Stimulated activated CD4-positive, alpha-beta T cell treated with anti-CD3 and anti-CD28 coated beads, TNF-alpha, amount 100 ng/mL, for 1 hour (primary cell): ENCODE results near the gene PCAT7.
"Not testable (repeated sequence)": the region's sequence is repeated elsewhere in the genome, so short reads cannot be mapped to it uniquely, and the experiment has no call there.

Experiments used
- DNase-seq, 3 donors: peaks; one replicate each; pipeline ENCODE4 v3.0.0-alpha.2; 2020; ENCODE audit warnings: low read depth in 3 of 3, low spot score in 1 of 3

The PCAT7 gene

DNA sequence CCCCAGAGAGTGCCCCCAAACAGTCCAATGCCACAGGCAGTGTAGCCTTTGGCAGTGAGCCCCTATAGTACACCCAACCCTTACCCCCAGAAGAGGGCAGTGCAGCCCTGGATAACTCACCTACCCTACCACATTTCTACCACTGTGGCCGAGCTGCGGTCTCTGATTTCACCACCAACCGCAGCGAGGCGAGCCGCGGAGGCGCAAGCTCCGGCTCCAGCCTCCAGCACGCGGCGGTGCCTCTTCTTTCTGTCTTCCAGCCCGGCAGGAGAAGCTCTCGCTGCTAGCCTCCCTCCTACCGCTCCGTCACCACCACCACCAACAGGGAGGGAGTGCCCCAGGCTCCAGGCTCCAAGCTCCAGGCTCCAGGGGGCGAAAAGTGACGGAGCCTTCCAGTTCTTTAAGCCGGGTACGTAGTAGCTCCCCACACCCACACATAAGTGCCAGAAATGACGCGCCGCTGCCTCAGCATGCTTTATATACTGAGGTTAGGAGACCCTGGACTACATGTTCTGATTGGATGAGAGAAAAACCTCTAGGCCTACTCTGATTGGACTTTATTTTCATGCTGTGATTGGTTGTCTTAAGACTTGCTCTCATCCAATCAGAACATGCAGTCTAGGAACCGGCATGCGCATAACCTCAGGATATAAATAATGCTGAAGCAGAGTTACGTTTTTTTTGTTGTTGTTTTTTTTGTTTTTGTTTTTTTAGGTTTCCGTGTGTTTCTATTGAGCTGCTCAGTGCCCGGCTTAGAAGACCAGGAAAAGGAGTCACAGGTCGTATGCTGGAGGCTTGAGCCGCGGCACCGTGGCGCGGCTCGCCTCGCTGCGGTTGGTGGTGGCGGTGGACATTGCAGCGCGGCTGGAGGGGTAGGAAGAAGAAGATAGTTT, at the start of gene PCAT7:
PCAT7 (plus strand) TSS at position 645 of the 893 bp plus-strand sequence.
- DNase-seq = no peak

DNA sequence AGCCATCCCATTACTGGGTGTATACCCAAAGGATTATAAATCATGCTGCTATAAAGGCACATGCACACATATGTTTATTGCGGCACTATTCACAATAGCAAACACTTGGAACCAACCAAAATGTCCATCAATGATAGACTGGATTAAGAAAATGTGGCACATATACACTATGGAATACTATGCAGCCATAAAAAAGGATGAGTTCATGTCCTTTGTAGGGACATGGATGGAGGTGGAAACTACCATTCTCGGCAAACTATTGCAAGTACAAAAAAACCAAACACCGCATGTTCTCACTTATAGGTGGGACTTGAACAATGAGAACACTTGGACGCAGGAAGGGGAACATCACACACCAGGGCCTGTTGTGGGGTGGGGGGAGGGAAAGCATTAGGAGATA, 48.5 kb upstream of the PCAT7 start:
- DNase-seq = not testable (repeated sequence)

DNA sequence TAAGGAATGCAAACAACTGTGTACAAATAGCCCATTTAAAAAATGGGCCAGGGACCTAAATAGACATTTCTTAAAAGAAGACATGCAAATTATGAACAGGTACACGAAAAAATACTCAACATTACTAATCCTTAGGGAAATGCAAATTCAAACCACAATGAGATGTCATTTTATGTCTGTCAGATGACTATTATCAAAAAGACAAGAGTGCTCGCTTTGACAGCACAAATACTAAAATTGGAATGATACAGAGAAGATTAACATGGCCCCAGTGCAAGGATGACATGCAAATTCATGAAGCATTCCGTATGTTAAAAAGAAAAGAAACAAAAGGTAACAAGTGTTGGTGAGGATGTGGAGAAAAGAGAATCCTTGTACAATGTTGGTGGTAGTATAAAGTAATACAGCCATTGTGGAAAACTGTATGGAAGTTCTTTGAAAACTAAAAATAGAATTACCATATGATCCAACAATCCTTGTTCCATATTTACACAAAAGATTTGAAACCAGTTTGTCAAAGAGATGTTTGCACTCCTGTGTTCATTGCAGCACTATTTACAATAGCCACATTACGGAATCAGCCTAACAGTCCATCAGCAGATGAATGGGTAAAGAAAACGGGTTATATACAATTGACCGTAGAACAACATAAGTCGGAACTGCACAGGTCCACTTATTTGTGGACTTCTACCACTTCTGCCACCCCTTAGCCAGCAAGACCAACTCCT, 47.2 kb upstream of the PCAT7 start:
- DNase-seq = no peak

DNA sequence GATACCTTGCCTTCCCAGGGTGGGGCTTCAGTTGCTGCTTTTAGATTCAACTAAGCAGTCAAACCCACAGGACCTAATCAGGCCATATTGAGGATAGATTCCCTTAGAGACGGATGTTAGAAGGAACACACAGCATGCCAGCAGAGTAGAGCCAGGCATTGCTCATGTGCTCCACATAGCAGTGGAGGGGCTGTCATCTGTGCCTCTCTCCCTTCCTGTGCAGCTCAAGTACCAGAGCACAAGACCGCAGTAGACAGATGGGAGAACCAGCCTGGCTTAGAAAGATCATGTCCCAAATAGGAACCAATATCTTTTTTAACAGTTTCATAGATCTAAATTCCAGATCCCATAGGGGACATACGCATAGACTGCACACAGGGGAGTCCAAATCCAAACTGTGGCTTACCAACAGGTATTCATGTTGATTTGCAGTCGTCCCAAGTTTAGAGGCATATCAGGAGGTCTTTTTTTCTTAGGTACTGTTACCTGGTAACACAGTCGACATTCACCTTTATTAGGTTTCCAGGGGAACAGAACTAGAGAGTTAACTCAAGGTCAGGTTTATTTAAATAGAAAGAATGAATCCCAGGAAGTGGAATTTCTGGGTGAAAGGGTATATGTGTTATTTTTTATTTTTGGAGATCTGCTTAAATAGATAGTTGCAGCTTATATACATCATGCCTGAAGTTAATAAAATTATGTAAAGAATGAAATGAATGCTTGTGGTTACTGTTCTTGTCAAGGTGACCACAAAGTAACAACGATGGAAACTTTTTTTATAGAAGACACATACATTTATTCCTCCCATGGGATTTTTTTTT, 43.5 kb upstream of the PCAT7 start:
- no peak for DNase-seq

DNA sequence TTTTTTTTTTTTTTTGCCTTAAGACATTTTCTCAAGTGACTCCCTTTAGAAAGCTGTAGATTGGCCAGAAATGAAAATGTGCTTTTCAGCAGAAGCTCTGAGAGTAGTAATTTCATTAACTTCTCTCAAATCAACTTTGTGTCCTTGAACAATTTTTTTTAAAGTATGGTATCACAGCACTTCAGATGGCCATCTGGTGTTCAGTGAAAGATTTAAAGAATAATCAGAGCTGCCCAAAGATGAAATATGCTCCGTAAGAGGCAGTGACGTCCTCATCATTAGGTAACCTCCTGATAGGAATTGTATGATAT, 43.0 kb upstream of the PCAT7 start:
- DNase-seq = no peak

DNA sequence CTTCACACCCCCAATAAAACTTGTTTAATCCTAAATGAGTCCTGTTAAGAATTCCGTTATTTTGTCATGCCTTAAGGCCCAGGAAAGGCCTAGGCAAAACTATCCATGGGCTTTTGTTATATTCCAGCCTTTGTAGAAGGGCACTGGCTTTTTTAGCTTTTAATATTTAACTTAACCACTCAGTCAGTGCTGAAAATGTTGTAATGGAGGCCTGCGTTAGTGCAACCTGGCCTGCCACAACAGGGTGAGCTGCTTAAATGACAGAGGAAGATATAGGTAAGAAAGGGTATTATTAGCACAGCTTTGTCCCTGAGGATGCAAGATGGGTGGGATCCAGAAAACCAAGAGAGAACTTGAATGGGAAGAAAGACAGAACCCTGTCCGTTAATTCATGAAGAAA, 40.2 kb upstream of the PCAT7 start:
- no peak for DNase-seq

DNA sequence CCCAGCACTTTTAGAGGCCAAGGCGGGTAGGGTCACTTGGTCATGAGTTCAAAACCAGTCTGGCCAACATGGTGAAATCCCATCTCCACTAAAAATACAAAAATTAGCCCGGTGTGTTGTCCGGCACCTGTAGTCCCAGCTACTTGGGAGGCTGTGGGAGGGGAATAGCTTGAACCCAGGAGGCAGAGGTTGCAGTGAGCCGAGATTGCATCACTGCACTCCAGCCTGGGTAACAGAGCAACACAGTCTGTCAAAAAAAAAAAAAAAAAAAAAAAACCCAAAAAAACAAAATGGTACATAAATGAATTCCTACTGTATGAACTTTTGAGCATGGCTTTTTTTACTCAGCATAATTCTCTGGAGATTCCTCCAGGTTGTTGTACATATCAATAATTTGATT, 37.6 kb upstream of the PCAT7 start:
- no peak for DNase-seq

DNA sequence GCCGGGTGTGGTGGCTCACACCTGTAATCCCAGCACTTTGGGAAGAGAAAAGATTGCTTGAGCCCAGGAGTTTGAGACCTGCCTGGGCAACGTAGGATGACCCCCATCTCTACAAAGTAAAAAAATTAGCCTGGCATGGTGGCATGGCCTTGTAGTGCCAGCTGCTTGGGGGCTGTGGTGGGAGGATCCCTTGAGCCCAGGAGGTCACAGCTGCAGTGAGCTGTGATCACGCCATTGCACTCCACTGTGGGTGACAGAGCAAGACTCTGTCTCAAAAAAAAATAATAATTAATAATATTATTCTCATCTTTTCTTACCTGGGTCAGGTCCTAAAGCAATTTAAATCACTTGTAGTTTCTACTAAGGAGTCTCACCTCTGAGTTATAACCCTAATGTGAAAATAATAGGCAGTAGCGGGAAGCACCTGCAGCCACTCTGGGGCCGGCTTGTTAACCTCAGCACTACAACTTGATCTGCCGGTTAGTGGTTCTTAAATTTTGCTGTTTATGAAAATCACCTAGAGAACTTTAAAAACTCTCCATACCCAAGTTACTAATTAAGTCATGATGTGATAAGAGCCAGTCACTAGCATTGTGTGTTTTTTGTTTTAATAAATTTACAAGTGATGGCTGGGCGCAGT, 29.4 kb upstream of the PCAT7 start:
- no peak for DNase-seq

DNA sequence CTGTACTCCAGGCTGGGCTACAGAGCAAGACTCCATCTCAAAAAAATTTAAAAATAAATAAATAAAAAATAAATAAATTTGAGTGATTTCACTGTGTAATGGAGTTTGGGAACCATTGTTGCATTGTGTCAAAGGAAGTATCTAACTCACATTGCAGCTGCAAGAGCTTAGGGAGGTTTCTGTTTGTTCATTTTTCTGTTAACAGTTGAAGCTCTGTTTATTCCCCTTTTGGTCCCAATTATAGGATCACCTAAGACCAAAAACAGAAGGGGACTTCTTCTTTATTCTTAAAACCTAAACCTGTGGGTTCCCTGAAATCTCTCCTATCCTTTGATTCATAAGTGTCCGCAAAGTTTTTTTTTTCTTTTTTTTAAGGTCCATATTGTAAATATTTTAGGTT, 28.6 kb upstream of the PCAT7 start:
- no peak for DNase-seq

DNA sequence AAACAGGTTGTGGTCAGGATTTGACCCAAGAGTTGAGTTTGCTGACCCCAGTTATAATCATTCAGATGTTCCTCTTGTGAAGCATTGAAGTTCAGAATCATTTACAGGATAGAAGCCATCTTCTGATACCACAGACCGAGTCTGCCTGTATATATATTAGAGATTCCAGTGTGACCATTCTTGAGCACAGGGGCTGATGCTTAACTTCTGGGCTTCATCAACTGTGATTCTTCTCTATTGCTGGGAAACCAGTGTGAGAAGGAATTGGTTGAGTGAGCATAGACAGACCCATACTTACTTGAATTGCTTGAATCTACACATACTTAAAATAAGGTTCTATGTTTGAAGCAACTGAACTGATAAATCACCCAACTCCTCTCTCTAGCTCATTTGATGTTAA, 27.9 kb upstream of the PCAT7 start:
- DNase-seq = no peak

DNA sequence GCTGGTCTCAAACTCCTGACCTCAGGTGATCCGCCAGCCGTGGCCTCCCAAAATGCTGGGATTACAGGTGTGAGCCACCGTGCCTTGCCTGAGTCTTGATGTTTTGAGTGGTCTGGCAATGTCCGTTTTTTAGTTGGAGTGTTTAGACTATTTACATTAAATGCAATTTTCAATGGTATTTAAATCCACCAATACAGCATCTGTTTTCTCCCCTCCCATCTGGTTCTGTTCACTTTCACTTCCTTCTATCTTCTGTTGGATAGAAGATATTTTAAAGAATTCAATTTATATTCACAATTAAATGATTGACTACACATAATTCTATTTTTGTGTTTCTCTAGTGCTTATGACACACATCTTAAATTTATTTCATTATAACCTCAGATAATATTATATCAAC, 26.0 kb upstream of the PCAT7 start:
- no peak for DNase-seq

DNA sequence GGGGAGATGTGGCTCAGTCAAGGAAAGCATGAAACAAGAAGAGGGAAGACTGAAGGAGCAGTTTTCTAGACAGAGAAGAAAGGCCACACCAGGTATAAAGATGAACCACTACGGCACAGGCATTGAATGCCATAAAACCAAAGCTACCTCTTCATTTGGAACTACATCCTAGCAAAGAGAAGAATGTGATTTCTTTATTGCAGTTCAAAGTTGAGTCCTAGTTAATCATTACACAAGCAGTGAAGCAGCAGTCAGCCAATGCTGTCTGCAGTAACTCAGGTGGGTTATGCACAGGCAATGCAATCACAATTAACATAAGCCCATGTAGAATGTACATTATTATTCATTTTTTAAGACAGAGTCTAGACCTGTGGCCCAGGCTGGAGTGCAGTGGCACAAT, 21.7 kb upstream of the PCAT7 start:
- no peak for DNase-seq

DNA sequence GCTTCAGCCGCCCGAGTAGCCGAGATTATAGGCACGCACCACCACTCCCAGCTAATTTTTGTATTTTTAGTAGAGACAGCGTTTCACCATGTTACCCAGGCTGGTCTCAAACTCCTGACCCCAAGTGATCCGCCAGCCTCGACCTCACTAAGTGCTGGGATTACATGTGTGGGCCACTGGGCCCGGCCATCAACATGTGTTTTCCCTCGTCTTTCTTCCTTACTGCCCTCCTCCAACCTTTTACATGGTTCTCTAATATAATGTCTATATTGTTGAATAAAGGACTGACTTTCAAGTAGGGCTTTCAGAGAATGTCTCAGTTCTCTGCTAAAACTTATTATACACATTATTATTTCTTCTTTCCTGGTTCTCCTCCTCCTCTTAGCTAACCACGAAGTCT, 21.3 kb upstream of the PCAT7 start:
- no peak for DNase-seq

DNA sequence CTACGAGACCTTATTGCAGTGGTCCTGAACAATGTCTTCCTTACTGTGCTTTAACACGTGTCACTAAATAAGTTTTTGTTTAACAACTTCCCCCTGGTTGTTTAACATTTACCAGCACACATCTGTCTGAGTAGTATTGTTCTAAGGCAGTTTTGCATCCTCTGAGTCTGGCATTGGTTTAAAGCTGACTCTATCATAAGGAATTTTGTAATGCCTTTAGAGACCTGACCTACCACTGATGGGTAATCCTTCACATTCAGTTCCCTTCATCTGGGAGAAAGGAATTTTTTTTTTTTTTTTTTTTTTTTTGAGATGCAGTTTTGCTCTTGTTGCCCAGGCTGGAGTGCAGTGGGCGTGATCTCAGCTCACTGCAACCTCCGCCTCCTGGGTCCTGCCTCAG, 20.0 kb upstream of the PCAT7 start:
- no peak for DNase-seq

DNA sequence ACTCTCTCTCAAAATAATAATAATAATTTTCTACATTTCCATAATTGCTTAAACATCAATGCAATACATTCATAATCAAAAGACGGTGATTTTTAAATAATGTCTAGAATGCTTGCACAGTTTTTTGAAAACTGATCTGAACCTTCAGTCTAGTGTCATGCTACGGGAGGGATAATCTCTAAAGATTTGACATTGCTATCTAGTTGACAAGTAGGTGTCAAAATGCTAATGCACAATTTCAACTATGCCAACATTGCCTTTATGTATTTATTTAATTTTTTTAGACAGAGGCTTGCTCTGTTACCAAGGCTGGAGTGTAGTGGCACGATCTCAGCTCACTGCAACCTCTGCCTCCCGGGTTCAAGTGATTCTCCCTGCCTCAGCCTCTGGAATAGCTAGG, 16.0 kb upstream of the PCAT7 start:
- no peak for DNase-seq

DNA sequence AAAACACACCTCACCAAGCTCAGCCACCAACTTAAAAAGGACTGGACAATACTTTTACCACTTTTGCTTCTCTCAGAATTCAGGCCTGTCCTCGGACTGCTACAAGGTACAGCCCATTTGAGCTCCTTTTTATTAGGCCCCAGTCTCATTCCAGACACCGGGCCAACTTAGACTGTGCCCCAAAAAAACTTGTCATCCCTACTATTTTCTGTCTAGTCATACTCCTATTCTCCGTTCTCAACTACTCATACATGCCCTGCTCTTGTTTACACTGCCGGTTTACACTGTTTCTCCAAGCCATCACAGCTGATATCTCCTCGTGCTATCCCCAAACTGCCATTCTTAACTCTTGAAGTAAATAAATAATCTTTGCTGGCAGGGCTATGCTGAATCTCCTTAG, 10.5 kb upstream of the PCAT7 start:
- DNase-seq = not testable (repeated sequence)

DNA sequence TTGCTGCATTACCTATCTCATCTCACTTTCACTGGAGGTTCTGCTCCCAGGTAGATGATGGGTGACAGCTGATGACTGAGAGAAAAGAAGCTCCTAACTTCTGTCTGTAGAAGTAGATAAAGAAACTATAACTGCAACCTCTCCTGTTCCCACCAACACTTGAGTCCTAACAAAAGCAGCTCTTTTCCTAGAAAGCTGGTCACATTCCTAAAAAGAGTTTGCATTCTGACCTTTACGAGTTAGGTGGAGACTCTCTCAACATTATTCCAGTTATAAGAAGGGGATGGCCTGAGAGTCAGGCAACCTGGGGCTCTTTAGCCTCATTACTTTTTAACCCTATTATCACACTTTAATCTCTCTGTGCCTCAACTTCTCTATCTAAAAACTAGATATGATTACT, 8.9 kb upstream of the PCAT7 start:
- DNase-seq = no peak

DNA sequence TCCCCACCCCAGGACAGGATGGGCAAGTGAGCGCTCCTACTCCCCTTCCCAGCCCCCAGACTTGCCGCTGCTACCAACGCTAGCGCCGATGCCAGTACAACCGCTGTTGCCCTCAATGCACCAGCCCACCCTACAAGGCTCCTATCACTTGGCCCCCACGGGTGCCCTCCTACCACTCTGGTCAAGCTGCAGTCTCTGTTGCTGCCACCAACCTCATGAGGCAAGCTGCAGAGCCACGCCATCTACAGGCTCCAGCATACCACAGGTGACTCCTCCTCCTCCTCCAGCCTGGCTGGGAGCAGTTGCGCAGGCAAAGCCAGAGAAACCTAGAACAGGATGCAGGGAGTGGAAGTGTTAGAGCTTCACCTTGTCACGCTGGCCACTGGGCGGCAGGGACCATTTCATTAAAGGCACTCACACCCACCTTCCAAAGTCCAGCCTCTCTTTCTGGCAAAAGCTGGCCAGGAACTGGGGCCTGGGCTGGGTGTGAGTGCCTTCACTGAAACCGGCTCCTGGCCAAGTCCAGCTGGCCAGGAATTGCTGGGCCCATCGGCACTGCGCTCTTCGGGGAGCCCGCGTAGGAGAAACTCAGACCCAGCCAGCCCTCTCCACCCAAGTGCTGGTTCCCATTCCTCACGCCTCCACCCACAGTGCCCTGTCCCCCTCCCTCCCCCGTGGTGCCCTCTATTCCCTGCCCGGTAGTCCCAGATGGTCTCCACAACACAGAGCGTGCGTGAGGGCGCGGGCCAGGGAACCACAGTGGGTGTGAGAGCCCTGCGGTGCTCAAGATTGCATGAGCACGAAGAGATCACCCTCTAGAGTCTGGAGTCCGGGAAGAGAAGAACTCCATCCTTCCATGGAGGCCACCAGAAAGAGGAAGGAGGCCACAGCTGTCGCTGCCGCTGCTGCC, 1.6 kb upstream of the PCAT7 start:
- DNase-seq = no peak

DNA sequence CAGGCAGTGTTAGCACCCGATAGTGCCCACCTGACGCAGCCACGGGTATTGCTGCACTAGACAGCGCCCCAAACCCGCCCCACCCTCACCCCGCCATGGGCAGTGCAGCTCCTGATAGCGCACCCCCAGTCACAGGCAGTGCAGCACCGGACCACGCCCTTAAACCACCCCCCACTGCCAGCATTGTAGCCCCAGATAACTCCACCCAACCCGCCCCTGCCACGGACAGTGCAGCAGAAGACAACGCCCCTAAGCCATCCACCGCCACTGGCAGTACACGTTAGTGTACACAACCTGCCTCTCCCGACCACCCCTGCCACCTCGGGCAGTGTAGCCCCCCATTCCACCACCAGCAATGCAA, 825 bp upstream of the PCAT7 start:
- no peak for DNase-seq

DNA sequence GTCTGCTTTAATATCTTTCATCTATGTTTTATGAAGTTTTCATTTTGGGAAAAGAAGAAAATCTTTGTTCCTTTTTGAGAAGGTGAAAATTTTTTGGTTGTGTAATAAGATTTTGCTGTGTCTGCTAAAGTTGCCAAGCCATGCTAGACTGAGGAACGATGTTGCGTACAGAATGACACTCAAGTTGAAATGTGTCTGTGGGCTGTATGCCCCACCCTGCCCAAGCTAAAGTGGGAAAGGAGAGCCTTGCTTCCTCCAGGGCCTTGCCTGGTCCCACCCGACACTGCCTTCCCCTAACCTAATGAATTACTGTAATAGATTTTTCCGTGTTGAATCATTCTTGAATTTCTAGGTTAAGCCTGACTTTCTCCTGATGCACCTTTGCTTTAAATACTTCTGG, 2.5 kb downstream of the PCAT7 start:
- DNase-seq = no peak

DNA sequence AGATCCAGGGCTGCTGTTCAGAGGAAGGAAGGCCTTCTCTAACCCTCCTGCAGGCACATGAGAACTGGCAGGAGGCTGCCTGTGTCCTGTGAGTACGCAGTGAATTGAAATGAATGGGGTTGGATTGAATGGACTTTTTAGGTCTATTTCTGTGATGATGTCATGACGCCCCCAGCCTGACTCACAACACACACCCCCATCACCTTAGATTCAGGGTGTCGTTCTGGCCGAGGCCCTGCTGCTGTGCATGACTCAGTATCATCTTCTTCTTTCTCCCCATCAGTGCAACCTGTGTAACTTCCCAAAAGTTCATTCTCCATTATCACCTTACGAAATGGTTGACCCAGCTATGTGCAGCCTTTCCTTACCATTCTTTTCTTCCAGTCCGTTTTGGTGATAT, 5.4 kb downstream of the PCAT7 start:
- no peak for DNase-seq
